Neural cell (in vitro differentiated cells): Measurements from ENCODE around the gene OR51V1. TPM values are rescaled to one million over a fixed set of nuclear protein-coding genes. Genes with fewer than 3 reads are reported as not detected.

Experiments used
- H2AFZ ChIP-seq: fragments of 200-600, 300-800 bp; sonication (generic), shearing (Covaris generic); 2 replicates; pipeline ENCODE4 v1.6.0; 2014; ENCODE audit warnings: low read depth, mild to moderate bottlenecking, antibody characterized with exemption, low read length, moderate library complexity
- H3F3A ChIP-seq: fragments of 200-600 bp; shearing (Covaris generic); 2 replicates; pipeline ENCODE4 v1.6.1; 2016; ENCODE audit warnings: mild to moderate bottlenecking, moderate library complexity, mixed read lengths, antibody characterized with exemption, low read length; ENCODE audit not compliant: insufficient read depth, poor library complexity, severe bottlenecking
- H3K27ac ChIP-seq: fragments of 200-600, 300-800 bp; sonication (generic), shearing (Covaris generic); 2 replicates; pipeline ENCODE4 v1.5.1; 2014; ENCODE audit warnings: mild to moderate bottlenecking, low read length, moderate library complexity
- H3K27me3 ChIP-seq: fragments of 300-800, 200-600 bp; sonication (generic), shearing (Covaris generic); 2 replicates; pipeline ENCODE4 v1.6.0; 2014; ENCODE audit warnings: mild to moderate bottlenecking, low read depth, low read length, moderate library complexity; ENCODE audit not compliant: insufficient read depth
- H3K36me3 ChIP-seq: fragments of 300-800, 200-600 bp; sonication (generic), shearing (Covaris generic); 2 replicates; pipeline ENCODE4 v1.5.1; 2014; ENCODE audit warnings: mild to moderate bottlenecking, antibody characterized with exemption, low read length, moderate library complexity; ENCODE audit not compliant: insufficient read depth
- H3K4me2 ChIP-seq: fragments of 300-800, 200-600 bp; sonication (generic), shearing (Covaris generic); 2 replicates; pipeline ENCODE4 v1.6.0; 2014; ENCODE audit warnings: mild to moderate bottlenecking, low read length
- H3K4me3 ChIP-seq: fragments of 300-800, 200-600 bp; sonication (generic), shearing (Covaris generic); 2 replicates; pipeline ENCODE4 v1.5.1; 2014; ENCODE audit warnings: mild to moderate bottlenecking, low read length, moderate library complexity
- H3K79me2 ChIP-seq: fragments of 200-600 bp; shearing (Covaris generic); replicated peaks from 2 replicates; pipeline ENCODE4 v1.6.0; 2014; ENCODE audit warnings: mild to moderate bottlenecking, low read length, moderate library complexity; ENCODE audit not compliant: insufficient read depth
- H3K9ac ChIP-seq: fragments of 300-800, 200-600 bp; sonication (generic), shearing (Covaris generic); 2 replicates; pipeline ENCODE4 v1.6.1; 2016; ENCODE audit warnings: mild to moderate bottlenecking, low read length, mixed read lengths
- H3K9me2 ChIP-seq: fragments of 200-600 bp; shearing (Covaris generic); 2 replicates; pipeline ENCODE4 v1.6.1; 2016; ENCODE audit warnings: mild to moderate bottlenecking, low read length, mixed read lengths; ENCODE audit not compliant: insufficient read depth
- H3K9me3 ChIP-seq: fragments of 200-600, 300-800 bp; sonication (generic), shearing (Covaris generic); 2 replicates; pipeline ENCODE4 v1.6.1; 2016; ENCODE audit warnings: mild to moderate bottlenecking, mixed run types, low read length, moderate library complexity, mixed read lengths
- H4K20me1 ChIP-seq: fragments of 200-600 bp; shearing (Covaris generic); 2 replicates; pipeline ENCODE4 v1.6.1; 2016; ENCODE audit warnings: mild to moderate bottlenecking, mixed run types; ENCODE audit not compliant: insufficient read depth
- CTCF ChIP-seq: fragments of 450-650 bp; IDR thresholded peaks from 2 replicates; pipeline ENCODE4 v1.5.1; 2014; ENCODE audit warnings: antibody characterized with exemption, mild to moderate bottlenecking, moderate library complexity; ENCODE audit not compliant: poor library complexity, severe bottlenecking
- EP300 ChIP-seq: fragments of 450-650 bp; conservative IDR thresholded peaks from 2 replicates; pipeline ENCODE4 v1.6.1; 2014; ENCODE audit warnings: antibody characterized with exemption, mild to moderate bottlenecking, moderate library complexity; ENCODE audit not compliant: poor library complexity, severe bottlenecking
- EZH2 ChIP-seq: fragments of 200-600, 300-800 bp; shearing (Covaris generic), sonication (generic); IDR thresholded peaks from 2 replicates; pipeline ENCODE4 v1.6.1; 2014; ENCODE audit warnings: antibody characterized with exemption, low read length, borderline replicate concordance, mild to moderate bottlenecking; ENCODE audit not compliant: insufficient read depth, poor library complexity, severe bottlenecking
- MXI1 ChIP-seq: fragments of 450-650 bp; conservative IDR thresholded peaks from 2 replicates; pipeline ENCODE4 v1.6.1; 2014; ENCODE audit warnings: antibody characterized with exemption, mild to moderate bottlenecking; ENCODE audit not compliant: poor library complexity, severe bottlenecking
- POLR2AphosphoS5 ChIP-seq: IDR thresholded peaks from 2 replicates; pipeline ENCODE4 v1.6.1; 2012
- RAD21 ChIP-seq: fragments of 450-650 bp; conservative IDR thresholded peaks from 2 replicates; pipeline ENCODE4 v1.6.1; 2014; ENCODE audit warnings: antibody characterized with exemption, mild to moderate bottlenecking, moderate library complexity
- REST ChIP-seq: IDR thresholded peaks from 2 replicates; pipeline ENCODE4 v1.6.1; 2012; ENCODE audit warnings: borderline replicate concordance
- SMC3 ChIP-seq: fragments of 450-650 bp; conservative IDR thresholded peaks from 2 replicates; pipeline ENCODE4 v1.6.1; 2014; ENCODE audit warnings: antibody characterized with exemption, mild to moderate bottlenecking, moderate library complexity; ENCODE audit not compliant: poor library complexity
- TAF1 ChIP-seq: IDR thresholded peaks from 2 replicates; pipeline ENCODE4 v1.6.1; 2012; ENCODE audit warnings: low read depth
- polyA plus RNA-seq: library from polyadenylated mRNA; depleted of rRNA; stranded (reverse); fragments of >200 nt; gene quantifications from 2 replicates; pipeline ENCODE4 v1.2.3, GENCODE V29; 2014

The OR51V1 gene
- polyA plus RNA-seq, 1 donor from 2014 or later: not detected

GRCh38 chr11:5230266-5230665 lies 29.8 kb upstream of the OR51V1 start:
- no peaks in the 10 kb centered on the region for H3K9me3 ChIP-seq
- no peak overlapping the region for H3K4me2 ChIP-seq
- H3K79me2 ChIP-seq: no peaks in the 10 kb centered on the region
- no peaks in the 10 kb centered on the region for H3K9me2 ChIP-seq
- H3F3A ChIP-seq: no peaks in the 10 kb centered on the region
- TF ChIP-seq REST (no peak), RAD21 (no peak), MXI1 (no peak), POLR2AphosphoS5 (no peak), CTCF (no peak), EP300 (no peak), SMC3 (no peak), EZH2 (no peak), TAF1 (no peak)
- no peaks in the 10 kb centered on the region for H3K27me3 ChIP-seq
- H2AFZ ChIP-seq: no peak overlapping the region
- H3K4me3 ChIP-seq: no peak overlapping the region
- no peak overlapping the region for H3K27ac ChIP-seq
- no peaks in the 10 kb centered on the region for H4K20me1 ChIP-seq
- H3K9ac ChIP-seq: no peak overlapping the region
- no peaks in the 10 kb centered on the region for H3K36me3 ChIP-seq

- Histone ChIP-seq H2AFZ (no peak overlapping the region), H3K4me3 (no peak overlapping the region), H4K20me1 (no peaks in the 10 kb centered on the region), H3K27ac (no peak overlapping the region), H3K9me2 (no peaks in the 10 kb centered on the region), H3K36me3 (no peaks in the 10 kb centered on the region), H3K4me2 (no peak overlapping the region), H3K9ac (no peak overlapping the region), H3K79me2 (no peaks in the 10 kb centered on the region), H3K27me3 (no peaks in the 10 kb centered on the region), H3K9me3 (no peaks in the 10 kb centered on the region), H3F3A (no peaks in the 10 kb centered on the region)
- TF ChIP-seq EZH2 (no peak), EP300 (no peak), RAD21 (no peak), SMC3 (no peak), MXI1 (no peak), REST (no peak), CTCF (no peak), TAF1 (no peak), POLR2AphosphoS5 (no peak)
These were observed 29.3 kb upstream of the OR51V1 start for GRCh38 chr11:5229796-5230195.
